Suprapubic skin (tissue), 4 donors: ENCODE data around the gene PC. TPM values are rescaled to one million over a fixed set of nuclear protein-coding genes. Genes with fewer than 3 reads are reported as not detected.

ENCODE experiments used
- DNase-seq, 2 donors: peaks; one replicate each; pipeline ENCODE4 v3.0.0-alpha.2; 2019; ENCODE audit warnings: low spot score in 2 of 2
- H3K27ac ChIP-seq: fragments of 200-600 bp; sonication (generic); one replicate; pipeline ENCODE4 v1.5.1; 2019
- H3K27me3 ChIP-seq: fragments of 200-600 bp; sonication (generic); one replicate; pipeline ENCODE4 v1.5.1; 2019
- H3K36me3 ChIP-seq: fragments of 200-600 bp; sonication (generic); one replicate; pipeline ENCODE4 v1.5.1; 2019
- H3K4me1 ChIP-seq: fragments of 200-600 bp; sonication (generic); one replicate; pipeline ENCODE4 v1.5.1; 2019
- H3K4me3 ChIP-seq: fragments of 200-600 bp; sonication (generic); one replicate; pipeline ENCODE4 v1.5.1; 2019; ENCODE audit warnings: mild to moderate bottlenecking
- H3K9me3 ChIP-seq: fragments of 200-600 bp; sonication (generic); one replicate; pipeline ENCODE4 v1.5.1; 2019
- EP300 ChIP-seq: sonication (generic); formaldehyde crosslinking; IDR thresholded peaks from one replicate; pipeline ENCODE4 v1.6.1; 2017; ENCODE audit warnings: antibody characterized with exemption
- POLR2A ChIP-seq, 2 donors: fragments of 450-650 bp; IDR thresholded peaks; one replicate each; pipeline ENCODE4 v1.6.1; 2017; ENCODE audit warnings: antibody characterized with exemption in 2 of 2, mild to moderate bottlenecking in 2 of 2, moderate library complexity in 2 of 2
- POLR2AphosphoS5 ChIP-seq, 3 donors: sonication (generic); formaldehyde crosslinking; IDR thresholded peaks; one replicate each; pipeline ENCODE4 v1.6.1; 2017; ENCODE audit warnings: antibody characterized with exemption in 3 of 3
- WGBS: methylation state at CpG from one replicate; pipeline ENCODE4 v1.1.5; 2018; 5-methylcytosine and 5-hydroxymethylcytosine counted together
- total RNA-seq, 4 donors: library from RNA; depleted of rRNA; stranded (reverse); fragments of >200 nt; gene quantifications; one replicate each; pipeline ENCODE4 v1.1.0, GENCODE V29; 2016
- TF ChIP-seq, protein P1 (sequence below), 2 donors: fragments of 200-600 bp in 1 of 2; fragments of 450-650 bp in 1 of 2; sonication (generic) in 1 of 2; IDR thresholded peaks; one replicate each; pipeline ENCODE4 v1.5.1; 2016 to 2019; ENCODE audit warnings: antibody characterized with exemption in 2 of 2, mild to moderate bottlenecking in 1 of 2, moderate library complexity in 1 of 2

Gene PC
- total RNA-seq, 4 donors from 2014 or later, result 10.8 to 25.4 (median 13.9) TPM

DNA sequence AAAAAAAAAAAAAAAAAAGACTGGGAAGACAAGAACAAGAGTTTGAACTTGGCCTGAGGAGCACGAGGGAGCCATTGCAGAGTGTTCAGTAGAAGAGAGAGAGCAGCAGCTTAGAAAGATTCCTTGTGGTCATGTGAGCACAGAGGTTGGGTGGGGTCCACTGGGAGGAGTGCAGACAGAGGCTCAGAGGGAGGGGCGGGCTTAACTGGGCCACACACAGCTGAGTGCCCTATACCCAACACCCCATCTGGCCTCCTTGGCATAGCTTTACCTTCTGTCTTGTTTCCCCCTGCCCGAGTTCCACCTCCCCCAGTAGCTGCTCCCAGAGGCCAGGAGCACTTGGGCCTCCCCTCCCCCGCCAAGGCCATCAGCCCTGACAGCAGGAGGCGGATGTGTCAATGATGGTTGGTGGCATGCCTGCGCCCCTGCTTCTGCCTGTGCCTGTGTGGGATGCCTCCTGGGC, 29.0 kb upstream of the PC start:
- Histone ChIP-seq H3K27ac (no peak overlapping the region), H3K4me3 (no peak overlapping the region), H3K36me3 (no peaks in the 10 kb centered on the region), H3K9me3 (no peaks in the 10 kb centered on the region), H3K27me3 (no peaks in the 10 kb centered on the region), H3K4me1 (peaks cover 10% of the 10 kb centered on the region)
- no peak for TF ChIP-seq EP300
- TF ChIP-seq POLR2A (IDR thresholded peaks at IDR 0.05), result no peak
- TF ChIP-seq, protein P1, sequence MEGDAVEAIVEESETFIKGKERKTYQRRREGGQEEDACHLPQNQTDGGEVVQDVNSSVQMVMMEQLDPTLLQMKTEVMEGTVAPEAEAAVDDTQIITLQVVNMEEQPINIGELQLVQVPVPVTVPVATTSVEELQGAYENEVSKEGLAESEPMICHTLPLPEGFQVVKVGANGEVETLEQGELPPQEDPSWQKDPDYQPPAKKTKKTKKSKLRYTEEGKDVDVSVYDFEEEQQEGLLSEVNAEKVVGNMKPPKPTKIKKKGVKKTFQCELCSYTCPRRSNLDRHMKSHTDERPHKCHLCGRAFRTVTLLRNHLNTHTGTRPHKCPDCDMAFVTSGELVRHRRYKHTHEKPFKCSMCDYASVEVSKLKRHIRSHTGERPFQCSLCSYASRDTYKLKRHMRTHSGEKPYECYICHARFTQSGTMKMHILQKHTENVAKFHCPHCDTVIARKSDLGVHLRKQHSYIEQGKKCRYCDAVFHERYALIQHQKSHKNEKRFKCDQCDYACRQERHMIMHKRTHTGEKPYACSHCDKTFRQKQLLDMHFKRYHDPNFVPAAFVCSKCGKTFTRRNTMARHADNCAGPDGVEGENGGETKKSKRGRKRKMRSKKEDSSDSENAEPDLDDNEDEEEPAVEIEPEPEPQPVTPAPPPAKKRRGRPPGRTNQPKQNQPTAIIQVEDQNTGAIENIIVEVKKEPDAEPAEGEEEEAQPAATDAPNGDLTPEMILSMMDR (IDR thresholded peaks at IDR 0.05), result no peak
- no peak for TF ChIP-seq POLR2AphosphoS5 (IDR thresholded peaks at IDR 0.05)
- 82% methylated on average over 6 of the region's 6 CpGs for WGBS
- no peak for DNase-seq

DNA sequence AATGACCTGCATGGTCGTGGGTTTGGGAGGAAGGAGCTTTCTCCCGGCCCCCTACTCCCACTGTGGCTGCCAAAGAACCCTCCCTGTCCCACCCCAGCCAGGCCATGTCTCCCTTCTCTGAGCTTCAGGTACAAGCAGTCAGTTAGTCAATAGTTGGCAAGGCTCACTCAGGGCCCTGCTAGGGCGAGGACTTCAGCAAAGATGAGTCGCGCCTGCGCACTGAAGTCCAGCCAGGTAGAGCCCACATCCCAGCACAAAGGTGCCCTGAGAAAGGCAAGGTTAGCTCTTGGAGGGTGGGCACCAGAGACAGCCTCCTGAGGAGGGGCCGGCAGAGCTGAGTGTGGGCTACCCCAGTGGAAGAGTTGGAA, 28.0 kb upstream of the PC start:
- peaks cover 20% of the 10 kb centered on the region for H3K4me1 ChIP-seq
- no peaks in the 10 kb centered on the region for H3K36me3 ChIP-seq
- H3K4me3 ChIP-seq, result no peak overlapping the region
- H3K27me3 ChIP-seq, result no peaks in the 10 kb centered on the region
- no peak for TF ChIP-seq POLR2AphosphoS5 (IDR thresholded peaks at IDR 0.05)
- TF ChIP-seq, protein P1 (IDR thresholded peaks at IDR 0.05), result no peak
- no peak for TF ChIP-seq POLR2A (IDR thresholded peaks at IDR 0.05)
- no peak for TF ChIP-seq EP300
- H3K9me3 ChIP-seq, result no peaks in the 10 kb centered on the region
- no peak overlapping the region for H3K27ac ChIP-seq
- no peak for DNase-seq
- 84% methylated on average over 5 of the region's 7 CpGs for WGBS

DNA sequence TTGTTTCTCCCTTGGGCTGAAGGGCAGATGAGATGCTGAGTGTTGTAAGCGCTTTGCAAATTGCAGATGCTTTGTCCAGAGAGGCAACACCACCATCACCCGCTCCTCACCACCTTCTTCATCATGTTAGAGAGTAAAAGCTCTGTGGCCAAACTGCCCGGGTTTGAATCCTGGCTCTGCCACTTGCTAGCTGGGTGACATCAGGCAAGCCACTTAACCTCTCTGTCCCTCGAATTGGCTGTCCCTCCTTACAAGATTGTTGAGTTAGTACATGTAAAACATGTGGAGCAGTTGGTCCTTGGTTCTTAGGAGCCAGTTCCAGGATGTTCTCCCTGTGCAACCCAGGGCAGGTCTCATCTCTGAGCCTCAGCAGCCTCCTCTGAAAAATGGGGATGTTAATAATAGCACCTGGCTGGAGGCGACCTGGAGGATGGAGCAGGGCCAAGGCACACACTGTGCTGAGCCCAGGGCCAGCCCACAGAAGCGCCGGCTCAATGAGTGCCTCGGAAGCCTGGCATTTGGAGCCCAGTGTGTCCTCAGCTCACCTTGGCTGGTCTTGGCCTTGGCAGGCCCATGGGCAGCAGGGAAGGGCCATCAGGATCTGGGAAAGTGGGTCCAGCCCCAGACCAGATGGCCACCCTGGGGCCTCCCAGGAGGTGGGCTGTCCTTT, 27.5 kb upstream of the PC start:
- no peaks in the 10 kb centered on the region for H3K27me3 ChIP-seq
- H3K4me3 ChIP-seq, result no peak overlapping the region
- WGBS, result 82% methylated on average over 5 of the region's 8 CpGs
- no peaks in the 10 kb centered on the region for H3K9me3 ChIP-seq
- DNase-seq, result no peak
- H3K36me3 ChIP-seq, result no peaks in the 10 kb centered on the region
- TF ChIP-seq, protein P1 (IDR thresholded peaks at IDR 0.05), result no peak
- TF ChIP-seq POLR2AphosphoS5 (IDR thresholded peaks at IDR 0.05) (no peak), EP300 (no peak), POLR2A (IDR thresholded peaks at IDR 0.05) (no peak)
- peaks cover 20% of the 10 kb centered on the region for H3K4me1 ChIP-seq
- no peak overlapping the region for H3K27ac ChIP-seq

DNA sequence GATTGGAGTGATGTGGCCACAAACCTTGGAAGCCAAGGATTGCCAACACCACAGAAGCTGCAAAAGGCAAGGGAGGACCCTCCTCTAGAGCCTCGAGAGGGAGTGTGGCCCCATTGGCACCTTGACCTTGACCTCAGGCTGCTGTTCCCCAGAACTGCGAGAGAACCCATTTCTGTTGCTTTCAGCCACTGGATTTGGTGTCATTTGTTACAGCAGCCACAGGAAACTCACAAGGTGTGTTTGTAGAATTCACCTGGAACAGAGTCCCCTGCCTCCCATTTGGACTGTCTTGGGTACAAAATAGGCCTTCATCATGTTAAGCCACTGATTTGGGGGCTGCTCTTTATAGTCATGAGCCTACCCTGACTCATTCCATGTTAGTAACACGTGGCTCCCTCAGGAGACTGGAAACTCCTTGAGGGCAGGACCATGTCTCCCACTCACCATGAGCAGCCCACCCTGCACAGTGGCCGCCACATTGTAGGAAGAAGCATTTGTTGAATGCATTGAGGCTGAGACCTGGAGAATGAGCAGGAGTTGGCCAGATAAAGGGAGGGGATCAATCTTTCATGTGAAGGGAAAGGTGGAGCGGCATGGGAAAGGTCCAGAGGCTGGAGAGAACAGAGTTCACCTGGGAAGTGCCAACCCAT, 25.2 kb upstream of the PC start:
- 91% methylated on average over 4 of the region's 5 CpGs for WGBS

More for the DNA sequence above, 25.2 kb upstream of the PC start:
- Histone ChIP-seq H3K27me3 (no peaks in the 10 kb centered on the region), H3K4me1 (peaks cover 20% of the 10 kb centered on the region), H3K36me3 (no peaks in the 10 kb centered on the region), H3K27ac (no peak overlapping the region), H3K4me3 (no peak overlapping the region), H3K9me3 (no peaks in the 10 kb centered on the region)
- DNase-seq, result no peak
- TF ChIP-seq POLR2A (IDR thresholded peaks at IDR 0.05) (no peak), EP300 (no peak), POLR2AphosphoS5 (IDR thresholded peaks at IDR 0.05) (no peak)
- TF ChIP-seq, protein P1 (IDR thresholded peaks at IDR 0.05), result no peak
